PFSK-1 (cell line): Measurements from ENCODE around the gene FAM222A.

Experiments
- POLR2AphosphoS5 ChIP-seq: IDR thresholded peaks from 2 replicates; pipeline ENCODE4 v1.6.1; 2012; ENCODE audit warnings: low read depth, mild to moderate bottlenecking, control low read depth, low read length, moderate library complexity
- SIN3A ChIP-seq: IDR thresholded peaks from 2 replicates; pipeline ENCODE4 v1.6.1; 2012; ENCODE audit warnings: mild to moderate bottlenecking, low read length, moderate library complexity, borderline replicate concordance; ENCODE audit not compliant: insufficient read depth
- TAF1 ChIP-seq: IDR thresholded peaks from 2 replicates; pipeline ENCODE4 v1.6.1; 2012; ENCODE audit warnings: low read length, control low read depth, borderline replicate concordance; ENCODE audit not compliant: insufficient read depth
- TF ChIP-seq, protein P1 (sequence below), 2 experiments: IDR thresholded peaks; 2 replicates each; pipeline versions ENCODE4 v1.6.1 to v1.8.0; 2011 to 2012; ENCODE audit warnings: low read depth in 2 of 2, low read length in 2 of 2, control low read depth in 1 of 2, inconsistent platforms in 1 of 2, mild to moderate bottlenecking in 1 of 2, moderate library complexity in 1 of 2; ENCODE audit not compliant: insufficient read depth in 1 of 2

DNA sequence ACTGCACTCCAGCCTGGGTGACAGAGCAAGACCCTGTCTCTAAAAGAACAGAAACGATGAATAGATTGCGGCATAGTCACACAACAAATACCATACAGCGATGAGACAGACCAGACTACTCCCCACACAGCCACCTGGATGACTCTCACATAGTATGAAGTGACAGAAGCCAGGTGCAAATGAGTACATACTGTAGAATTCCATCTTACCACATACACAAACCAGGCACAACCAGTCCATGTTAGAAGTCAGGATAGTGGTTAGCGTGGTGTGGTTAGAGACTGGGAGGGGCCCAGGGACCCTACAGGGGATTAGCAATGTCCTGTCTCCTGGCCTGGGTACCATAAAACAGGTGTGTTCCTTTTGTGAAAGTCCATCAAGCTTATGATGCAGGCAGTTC, 53.8 kb downstream of the FAM222A start:
- TF ChIP-seq POLR2AphosphoS5 (no peak), SIN3A (no peak), TAF1 (no peak)
- TF ChIP-seq, protein P1, sequence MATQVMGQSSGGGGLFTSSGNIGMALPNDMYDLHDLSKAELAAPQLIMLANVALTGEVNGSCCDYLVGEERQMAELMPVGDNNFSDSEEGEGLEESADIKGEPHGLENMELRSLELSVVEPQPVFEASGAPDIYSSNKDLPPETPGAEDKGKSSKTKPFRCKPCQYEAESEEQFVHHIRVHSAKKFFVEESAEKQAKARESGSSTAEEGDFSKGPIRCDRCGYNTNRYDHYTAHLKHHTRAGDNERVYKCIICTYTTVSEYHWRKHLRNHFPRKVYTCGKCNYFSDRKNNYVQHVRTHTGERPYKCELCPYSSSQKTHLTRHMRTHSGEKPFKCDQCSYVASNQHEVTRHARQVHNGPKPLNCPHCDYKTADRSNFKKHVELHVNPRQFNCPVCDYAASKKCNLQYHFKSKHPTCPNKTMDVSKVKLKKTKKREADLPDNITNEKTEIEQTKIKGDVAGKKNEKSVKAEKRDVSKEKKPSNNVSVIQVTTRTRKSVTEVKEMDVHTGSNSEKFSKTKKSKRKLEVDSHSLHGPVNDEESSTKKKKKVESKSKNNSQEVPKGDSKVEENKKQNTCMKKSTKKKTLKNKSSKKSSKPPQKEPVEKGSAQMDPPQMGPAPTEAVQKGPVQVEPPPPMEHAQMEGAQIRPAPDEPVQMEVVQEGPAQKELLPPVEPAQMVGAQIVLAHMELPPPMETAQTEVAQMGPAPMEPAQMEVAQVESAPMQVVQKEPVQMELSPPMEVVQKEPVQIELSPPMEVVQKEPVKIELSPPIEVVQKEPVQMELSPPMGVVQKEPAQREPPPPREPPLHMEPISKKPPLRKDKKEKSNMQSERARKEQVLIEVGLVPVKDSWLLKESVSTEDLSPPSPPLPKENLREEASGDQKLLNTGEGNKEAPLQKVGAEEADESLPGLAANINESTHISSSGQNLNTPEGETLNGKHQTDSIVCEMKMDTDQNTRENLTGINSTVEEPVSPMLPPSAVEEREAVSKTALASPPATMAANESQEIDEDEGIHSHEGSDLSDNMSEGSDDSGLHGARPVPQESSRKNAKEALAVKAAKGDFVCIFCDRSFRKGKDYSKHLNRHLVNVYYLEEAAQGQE (IDR thresholded peaks at IDR 0.05; ENCODE audit: insufficient read depth in 1 of 2, low read depth in 2 of 2, low read length in 2 of 2): no peak
